Type B pancreatic cell (in vitro differentiated cells): ENCODE results near the gene TMEM109. TPM values are rescaled to one million over a fixed set of nuclear protein-coding genes. Genes with fewer than 3 reads are reported as not detected.

Experiments used
- DNase-seq: peaks from one replicate; pipeline ENCODE4 v3.0.0; 2021; ENCODE audit warnings: mixed read lengths; ENCODE audit not compliant: unreplicated experiment; ENCODE audit errors: extremely low spot score
- H3K27ac Mint-ChIP-seq: 2 replicates; pipeline ENCODE4 v1.8.0; 2021; ENCODE audit warnings: mild to moderate bottlenecking, mixed read lengths
- H3K27me3 Mint-ChIP-seq: 2 replicates; pipeline ENCODE4 v1.8.0; 2021; ENCODE audit warnings: mixed read lengths
- H3K36me3 Mint-ChIP-seq: 2 replicates; pipeline ENCODE4 v1.8.0; 2021; ENCODE audit warnings: mixed read lengths
- H3K4me1 Mint-ChIP-seq: one replicate; pipeline ENCODE4 v1.8.0; 2021; ENCODE audit warnings: mixed read lengths; ENCODE audit not compliant: unreplicated experiment
- H3K4me3 Mint-ChIP-seq: 2 replicates; pipeline ENCODE4 v1.8.0; 2021; ENCODE audit warnings: mild to moderate bottlenecking, mixed read lengths
- H3K9me3 Mint-ChIP-seq: 2 replicates; pipeline ENCODE4 v1.8.0; 2021; ENCODE audit warnings: mixed read lengths
- CTCF ChIP-seq: fragments of 200-600 bp; sonication (generic); conservative IDR thresholded peaks from 2 replicates; pipeline ENCODE4 v1.5.0; 2021; ENCODE audit warnings: antibody characterized with exemption, mild to moderate bottlenecking
- total RNA-seq: library from RNA; stranded (reverse); gene quantifications from 2 replicates; pipeline ENCODE4 v1.2.1, GENCODE V29; 2021; ENCODE audit warnings: low replicate concordance

The TMEM109 gene
- total RNA-seq, 1 donor from 2014 or later = 83.0 TPM

GRCh38 chr11:60927061-60927592, 13.2 kb downstream of the TMEM109 start:
- Mint-ChIP-seq H3K27ac (no peak overlapping the region), H3K4me3 (peak overlapping the region; percentile 97), H3K9me3 (no peaks in the 10 kb centered on the region), H3K36me3 (peaks cover 12% of the 10 kb centered on the region), H3K4me1 (peaks cover 15% of the 10 kb centered on the region), H3K27me3 (no peaks in the 10 kb centered on the region)
- DNase-seq = no peak
- no peak for TF ChIP-seq CTCF

- Mint-ChIP-seq H3K27ac (no peak overlapping the region), H3K4me1 (peaks cover 11% of the 10 kb centered on the region), H3K36me3 (peaks cover 8% of the 10 kb centered on the region), H3K27me3 (no peaks in the 10 kb centered on the region), H3K4me3 (no peak overlapping the region), H3K9me3 (no peaks in the 10 kb centered on the region)
- TF ChIP-seq CTCF = no peak
- DNase-seq = no peak
Observed at GRCh38 chr11:60927600-60927999, 13.6 kb downstream of the TMEM109 start.

GRCh38 chr11:60928563-60929001, 14.6 kb downstream of the TMEM109 start:
- Mint-ChIP-seq H3K9me3 (no peaks in the 10 kb centered on the region), H3K27ac (no peak overlapping the region), H3K4me3 (no peak overlapping the region), H3K27me3 (no peaks in the 10 kb centered on the region), H3K36me3 (peaks cover 8% of the 10 kb centered on the region), H3K4me1 (peaks cover 11% of the 10 kb centered on the region)
- TF ChIP-seq CTCF = no peak
- DNase-seq = no peak

- H3K36me3 Mint-ChIP-seq = peaks cover 13% of the 10 kb centered on the region
- no peak for TF ChIP-seq CTCF
- peak overlapping the region; percentile 67 for H3K27ac Mint-ChIP-seq
- no peaks in the 10 kb centered on the region for H3K27me3 Mint-ChIP-seq
- DNase-seq = no peak
- no peak overlapping the region for H3K4me3 Mint-ChIP-seq
- no peaks in the 10 kb centered on the region for H3K9me3 Mint-ChIP-seq
- H3K4me1 Mint-ChIP-seq = peaks cover 11% of the 10 kb centered on the region
Observed at GRCh38 chr11:60929764-60930163, 15.8 kb downstream of the TMEM109 start.

GRCh38 chr11:60930394-60930793, 16.4 kb downstream of the TMEM109 start:
- Mint-ChIP-seq H3K27ac (no peak overlapping the region), H3K9me3 (no peaks in the 10 kb centered on the region), H3K4me1 (peaks cover 8% of the 10 kb centered on the region), H3K36me3 (peaks cover 13% of the 10 kb centered on the region), H3K27me3 (no peaks in the 10 kb centered on the region), H3K4me3 (no peak overlapping the region)
- DNase-seq = no peak
- TF ChIP-seq CTCF = no peak

GRCh38 chr11:60931917-60932316, 18.0 kb downstream of the TMEM109 start:
- no peak for TF ChIP-seq CTCF
- Mint-ChIP-seq H3K4me3 (no peak overlapping the region), H3K27ac (no peak overlapping the region), H3K27me3 (no peaks in the 10 kb centered on the region), H3K9me3 (no peaks in the 10 kb centered on the region), H3K4me1 (no peaks in the 10 kb centered on the region), H3K36me3 (peaks cover 10% of the 10 kb centered on the region)
- no peak for DNase-seq
